OCI-LY1 (cell line): ENCODE measurements around the gene OMP.

Source experiments
- CTCF ChIP-seq: fragments of 200-600 bp; sonication (generic), shearing (Covaris generic); IDR thresholded peaks from 2 replicates; pipeline ENCODE4 v1.5.1; 2017; ENCODE audit warnings: mild to moderate bottlenecking, antibody characterized with exemption, low read length, moderate library complexity, mixed read lengths
- EZH2 ChIP-seq: fragments of 200-600 bp; sonication (generic), shearing (Covaris generic); IDR thresholded peaks from 2 replicates; pipeline ENCODE4 v1.8.0; 2017; ENCODE audit warnings: borderline replicate concordance, mixed run types, mild to moderate bottlenecking, antibody characterized with exemption, low read length, moderate library complexity, mixed read lengths

- TF ChIP-seq CTCF: no peak
- no peak for TF ChIP-seq EZH2
These were observed 21.4 kb downstream of the OMP start for GRCh38 chr11:77124041-77124440.
